ENCODE data around the gene ACP2.

ACP2 gene

DNA sequence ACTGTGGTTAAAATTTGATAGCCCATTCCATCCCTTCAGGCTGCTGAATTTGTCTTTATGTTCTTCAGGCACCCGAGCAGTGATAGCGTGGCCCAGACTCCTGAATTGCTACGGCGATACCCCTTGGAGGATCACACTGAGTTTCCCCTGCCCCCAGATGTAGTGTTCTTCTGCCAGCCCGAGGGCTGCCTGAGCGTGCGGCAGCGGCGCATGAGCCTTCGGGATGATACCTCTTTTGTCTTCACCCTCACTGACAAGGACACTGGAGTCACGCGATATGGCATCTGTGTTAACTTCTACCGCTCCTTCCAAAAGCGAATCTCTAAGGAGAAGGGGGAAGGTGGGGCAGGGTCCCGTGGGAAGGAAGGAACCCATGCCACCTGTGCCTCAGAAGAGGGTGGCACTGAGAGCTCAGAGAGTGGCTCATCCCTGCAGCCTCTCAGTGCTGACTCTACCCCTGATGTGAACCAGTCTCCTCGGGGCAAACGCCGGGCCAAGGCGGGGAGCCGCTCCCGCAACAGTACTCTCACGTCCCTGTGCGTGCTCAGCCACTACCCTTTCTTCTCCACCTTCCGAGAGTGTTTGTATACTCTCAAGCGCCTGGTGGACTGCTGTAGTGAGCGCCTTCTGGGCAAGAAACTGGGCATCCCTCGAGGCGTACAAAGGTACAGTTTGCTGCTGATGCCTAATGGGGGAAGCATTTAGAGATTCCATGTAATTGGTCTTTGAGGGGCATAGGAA is 26.1 kb upstream of the ACP2 start:
- H3K9me3 Mint-ChIP-seq = no peaks in the 10 kb centered on the region
- intact Hi-C loops (cut with micrococcal nuclease) = loop anchor here (5.0 kb wide), 1 partner anchor 42 kb away; no protein-coding TSS in a partner anchor
- H3K27me3 Mint-ChIP-seq = no peaks in the 10 kb centered on the region
- H3K4me1 Mint-ChIP-seq (ENCODE audit: low read depth) = peaks cover 26% of the 10 kb centered on the region
- no peak overlapping the region for H3K27ac Mint-ChIP-seq
- H3K36me3 Mint-ChIP-seq (ENCODE audit: low read depth) = peaks cover 71% of the 10 kb centered on the region
- no peak overlapping the region for H3K4me3 Mint-ChIP-seq

DNA sequence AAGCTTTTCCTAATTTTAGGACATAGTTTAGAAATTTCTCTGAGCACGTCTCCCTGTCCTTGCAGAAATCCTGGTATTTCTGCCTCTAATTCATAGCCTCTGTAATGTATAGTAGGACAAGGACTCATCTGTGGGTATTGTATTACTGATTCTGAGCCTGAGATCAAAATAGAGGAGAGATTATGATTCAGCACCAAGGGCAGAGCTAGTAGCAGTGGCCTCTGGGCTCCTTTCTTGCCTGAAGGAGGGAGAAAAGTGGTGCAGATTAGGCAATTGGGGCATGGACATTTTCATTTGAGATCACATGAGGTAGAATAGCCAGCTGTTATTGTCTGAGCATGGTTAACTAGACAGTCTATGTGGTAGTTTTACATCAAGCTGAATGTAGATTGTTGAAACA is 24.1 kb upstream of the ACP2 start:
- no peaks in the 10 kb centered on the region for H3K27me3 Mint-ChIP-seq
- peaks cover 64% of the 10 kb centered on the region for H3K36me3 Mint-ChIP-seq (ENCODE audit: low read depth)
- intact Hi-C loops (cut with micrococcal nuclease) = loop anchor here (5.0 kb wide), 1 partner anchor 40 kb away; no protein-coding TSS in a partner anchor
- no peaks in the 10 kb centered on the region for H3K9me3 Mint-ChIP-seq
- H3K27ac Mint-ChIP-seq = no peak overlapping the region
- peaks cover 43% of the 10 kb centered on the region for H3K4me1 Mint-ChIP-seq (ENCODE audit: low read depth)
- no peak overlapping the region for H3K4me3 Mint-ChIP-seq

DNA sequence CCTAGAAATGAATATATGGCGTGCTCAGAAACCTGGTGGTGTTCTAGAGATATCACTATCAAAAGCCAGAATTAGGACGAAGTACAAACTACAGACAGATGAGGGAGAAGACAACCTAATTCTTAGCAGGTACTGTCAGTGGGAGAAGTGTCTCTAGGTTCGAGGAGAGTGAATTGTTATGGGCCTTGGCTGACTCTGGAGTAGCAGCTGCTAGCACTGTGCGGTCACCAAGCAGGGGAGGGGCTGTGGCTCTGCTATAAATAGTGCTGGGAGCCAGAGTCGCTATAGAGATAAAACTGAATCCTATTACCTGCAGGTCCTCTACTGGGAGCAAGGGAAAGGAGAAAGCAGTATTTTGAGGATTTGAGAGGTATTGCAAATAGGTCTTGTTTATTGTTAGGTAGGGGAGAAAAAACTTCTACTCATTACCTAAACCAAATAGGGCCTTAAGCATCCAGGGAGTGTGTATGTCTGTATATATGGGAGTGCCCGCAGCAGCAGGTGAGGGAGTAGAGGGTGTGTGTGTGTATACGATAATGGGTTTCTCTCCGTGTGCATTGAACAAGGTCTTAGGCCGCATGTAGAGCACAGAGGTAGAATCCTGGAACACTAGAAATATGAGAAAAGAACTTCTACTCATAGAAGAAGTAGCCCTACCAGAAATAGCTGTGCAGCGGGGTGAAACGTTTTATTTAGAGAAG is 23.5 kb upstream of the ACP2 start:
- no peaks in the 10 kb centered on the region for H3K9me3 Mint-ChIP-seq
- H3K27ac Mint-ChIP-seq = no peak overlapping the region
- no peak overlapping the region for H3K4me3 Mint-ChIP-seq
- H3K36me3 Mint-ChIP-seq (ENCODE audit: low read depth) = peaks cover 58% of the 10 kb centered on the region
- no peaks in the 10 kb centered on the region for H3K27me3 Mint-ChIP-seq
- peaks cover 48% of the 10 kb centered on the region for H3K4me1 Mint-ChIP-seq (ENCODE audit: low read depth)
- intact Hi-C loops (cut with micrococcal nuclease) = loop anchor here (5.0 kb wide), 1 partner anchor 40 kb away; no protein-coding TSS in a partner anchor

DNA sequence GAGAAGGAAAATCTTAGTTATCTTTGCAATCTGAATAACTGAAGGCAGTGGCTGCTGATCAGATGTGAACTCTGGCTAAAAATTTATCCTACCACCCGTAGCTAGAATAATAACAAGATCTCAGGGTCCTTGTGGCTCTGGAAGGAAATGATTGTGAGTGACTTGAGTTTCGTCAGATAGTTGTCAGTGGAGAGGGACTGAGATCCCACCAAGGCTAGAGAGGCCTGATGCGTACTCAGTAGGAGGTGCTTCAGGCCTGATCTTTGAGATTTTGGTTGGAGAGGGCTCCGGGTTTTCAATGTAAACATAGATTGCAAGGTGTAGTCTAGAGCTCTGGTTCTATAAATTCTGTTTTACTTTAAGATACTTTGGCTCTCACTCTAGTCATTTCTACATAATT is 22.7 kb upstream of the ACP2 start:
- intact Hi-C loops (cut with micrococcal nuclease) = loop anchor here (5.0 kb wide), 1 partner anchor 39 kb away; no protein-coding TSS in a partner anchor
- peak overlapping the region; percentile 93 for H3K27ac Mint-ChIP-seq
- peaks cover 56% of the 10 kb centered on the region for H3K36me3 Mint-ChIP-seq (ENCODE audit: low read depth)
- H3K9me3 Mint-ChIP-seq = no peaks in the 10 kb centered on the region
- peaks cover 48% of the 10 kb centered on the region for H3K4me1 Mint-ChIP-seq (ENCODE audit: low read depth)
- H3K4me3 Mint-ChIP-seq = peak overlapping the region; percentile 61
- no peaks in the 10 kb centered on the region for H3K27me3 Mint-ChIP-seq

DNA sequence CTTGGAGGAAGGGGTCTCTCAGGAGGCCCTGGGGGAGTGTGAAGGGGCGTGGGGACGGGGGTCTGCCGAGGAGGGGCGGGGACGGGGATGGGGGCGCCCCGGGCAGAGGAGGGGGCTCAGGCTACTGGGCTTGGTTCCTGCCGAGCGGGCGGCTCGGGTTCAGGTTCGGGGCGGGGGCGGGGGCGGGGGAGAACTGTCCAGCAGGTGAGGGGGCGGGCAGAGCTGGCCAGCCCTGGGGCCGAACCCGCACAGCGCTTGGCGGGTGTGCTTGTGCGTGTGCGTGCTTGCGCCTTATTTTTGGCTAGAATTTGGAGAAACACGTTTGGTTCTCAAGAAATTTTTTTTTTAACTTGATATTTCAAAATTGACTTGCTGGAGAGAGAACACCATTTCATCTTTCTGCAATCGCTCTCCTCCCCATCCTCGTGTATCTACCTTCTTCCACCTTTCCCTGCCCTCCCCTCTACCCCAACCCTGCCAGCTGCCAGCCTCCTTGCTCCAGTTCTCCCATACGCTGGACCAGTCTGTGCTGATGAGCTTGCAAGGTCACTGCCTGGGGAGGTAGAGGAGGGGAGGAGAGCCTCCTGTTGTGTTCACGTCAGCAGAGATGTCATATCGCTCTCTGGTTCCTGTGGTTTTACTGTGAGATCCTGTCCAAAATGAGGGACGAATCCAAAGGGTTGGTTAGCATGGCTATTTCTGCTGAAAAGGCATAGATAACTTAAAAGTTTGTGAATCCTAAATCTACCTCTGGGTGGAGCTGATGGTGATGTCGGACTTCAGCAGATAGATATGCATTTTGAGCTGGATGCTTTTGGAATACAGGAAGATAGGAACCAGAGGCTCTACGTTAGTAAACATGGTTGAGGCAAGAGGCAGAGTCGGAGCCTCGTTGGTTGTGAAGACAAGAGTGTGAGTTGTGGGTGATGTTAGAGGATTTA is 22.0 kb upstream of the ACP2 start:
- H3K9me3 Mint-ChIP-seq = no peaks in the 10 kb centered on the region
- no peaks in the 10 kb centered on the region for H3K27me3 Mint-ChIP-seq
- peaks cover 49% of the 10 kb centered on the region for H3K36me3 Mint-ChIP-seq (ENCODE audit: low read depth)
- H3K27ac Mint-ChIP-seq = peak overlapping the region; percentile 93
- intact Hi-C loops (cut with micrococcal nuclease) = loop anchor here (5.0 kb wide), 1 partner anchor 38 kb away; no protein-coding TSS in a partner anchor
- H3K4me3 Mint-ChIP-seq = peak overlapping the region; percentile 93
- peaks cover 48% of the 10 kb centered on the region for H3K4me1 Mint-ChIP-seq (ENCODE audit: low read depth)

DNA sequence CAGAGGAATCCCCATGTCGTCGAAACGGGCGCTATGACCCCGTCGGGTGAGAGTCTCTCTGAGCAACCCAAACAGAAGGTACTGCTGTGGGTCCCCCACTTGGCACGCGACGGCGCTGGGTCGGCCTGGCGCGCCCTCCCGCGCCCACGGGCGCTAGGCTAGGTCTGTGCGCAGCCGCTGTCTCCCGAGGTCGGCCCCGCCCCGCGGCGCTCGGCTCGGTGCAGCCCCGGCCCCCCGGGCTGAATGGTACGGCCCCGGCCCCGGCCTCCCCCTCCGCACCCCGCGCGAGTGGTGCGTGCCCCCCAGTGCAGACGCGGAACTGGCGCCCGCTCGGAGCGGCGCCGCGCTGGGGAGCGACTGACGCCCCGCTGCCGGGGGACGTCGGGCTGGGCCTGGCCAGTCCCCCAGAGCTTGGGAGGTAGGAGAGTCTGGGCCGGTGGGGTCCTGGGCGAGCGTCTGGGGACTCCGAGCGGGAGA is 21.3 kb upstream of the ACP2 start, which contains the start of gene MADD:
Gene MADD (plus strand): TSS at position 305 of the 477 bp plus-strand sequence.
- peaks cover 48% of the 10 kb centered on the region for H3K4me1 Mint-ChIP-seq (ENCODE audit: low read depth)
- peak within 1 kb of the TSS; percentile 93 for H3K27ac Mint-ChIP-seq
- intact Hi-C loops (cut with micrococcal nuclease) = loop anchor here (1.0 to 5.0 kb wide), 4 partner anchors 25 to 93 kb away; partner anchors contain the start of gene DDB2

DNA sequence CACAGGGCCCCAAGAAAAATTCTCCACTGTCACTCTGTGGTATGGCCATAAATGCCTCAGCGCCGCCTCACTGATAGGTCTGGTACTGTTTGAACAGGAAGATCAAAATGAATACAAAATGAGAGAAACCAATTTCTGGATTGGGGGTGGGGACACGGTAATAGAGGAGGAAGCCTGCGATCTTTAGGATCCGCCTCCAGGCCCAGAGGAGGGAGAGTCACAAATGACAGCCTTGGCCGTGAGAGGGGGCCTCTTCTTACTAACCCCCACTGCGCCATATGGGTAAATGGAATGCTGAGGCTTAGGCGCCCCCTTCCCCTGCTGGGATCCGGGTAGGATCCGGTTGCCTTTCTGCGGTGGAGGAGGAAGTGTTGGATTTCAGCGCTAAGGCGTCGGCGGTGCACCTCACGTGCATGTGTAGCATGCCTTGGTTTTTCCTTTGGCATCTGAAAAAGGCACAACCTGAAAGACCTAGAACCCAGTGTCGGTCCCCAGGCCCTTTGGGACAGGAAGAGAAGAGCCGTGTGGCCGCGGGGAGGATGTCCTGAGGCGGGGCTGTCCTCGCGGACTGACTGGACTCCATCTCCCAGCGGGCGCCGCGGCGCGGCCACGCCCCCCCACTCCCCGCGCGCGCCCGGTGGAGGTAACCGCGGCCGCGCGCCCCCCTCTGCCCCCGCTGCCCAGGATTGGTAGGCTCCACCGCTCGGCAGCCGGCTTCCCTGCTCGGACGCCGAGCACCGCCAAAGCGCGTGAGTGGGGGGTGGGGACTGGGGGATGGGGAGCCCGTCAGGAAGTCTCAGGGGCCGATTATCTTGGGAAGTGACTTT is 20.6 kb upstream of the ACP2 start:
- H3K36me3 Mint-ChIP-seq (ENCODE audit: low read depth) = peaks cover 35% of the 10 kb centered on the region
- H3K27me3 Mint-ChIP-seq = no peaks in the 10 kb centered on the region
- peak overlapping the region; percentile 93 for H3K27ac Mint-ChIP-seq
- intact Hi-C loops (cut with micrococcal nuclease) = loop anchor here (1.0 kb wide), 3 partner anchors 24 to 92 kb away; partner anchors contain the start of gene DDB2
- peak overlapping the region; percentile 93 for H3K4me3 Mint-ChIP-seq
- no peaks in the 10 kb centered on the region for H3K9me3 Mint-ChIP-seq
- H3K4me1 Mint-ChIP-seq (ENCODE audit: low read depth) = peaks cover 52% of the 10 kb centered on the region

More for the DNA sequence above, 21.3 kb upstream of the ACP2 start, which contains the start of gene MADD:
- no peaks in the 10 kb centered on the region for H3K9me3 Mint-ChIP-seq
- peak within 1 kb of the TSS; percentile 93 for H3K4me3 Mint-ChIP-seq
- no peaks in the 10 kb centered on the region for H3K27me3 Mint-ChIP-seq
- H3K36me3 Mint-ChIP-seq (ENCODE audit: low read depth) = peaks cover 42% of the 10 kb centered on the region

DNA sequence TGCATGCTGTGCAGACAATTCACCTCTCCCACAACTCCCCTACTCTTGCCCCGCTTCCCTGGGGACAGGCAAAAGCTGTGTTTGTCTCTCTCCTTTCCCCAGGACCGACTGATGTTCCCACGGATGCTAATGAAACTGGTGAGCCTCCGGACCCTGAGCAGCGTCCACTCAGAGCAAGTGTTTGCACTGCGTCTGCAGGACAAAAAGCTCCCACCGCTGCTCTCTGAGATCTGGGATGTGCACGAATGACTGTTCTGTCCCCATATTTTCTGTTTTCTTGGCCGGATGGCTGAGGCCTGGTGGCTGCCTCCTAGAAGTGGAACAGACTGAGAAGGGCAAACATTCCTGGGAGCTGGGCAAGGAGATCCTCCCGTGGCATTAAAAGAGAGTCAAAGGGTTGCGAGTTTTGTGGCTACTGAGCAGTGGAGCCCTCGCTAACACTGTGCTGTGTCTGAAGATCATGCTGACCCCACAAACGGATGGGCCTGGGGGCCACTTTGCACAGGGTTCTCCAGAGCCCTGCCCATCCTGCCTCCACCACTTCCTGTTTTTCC is 19.9 kb upstream of the ACP2 start:
- intact Hi-C loops (cut with micrococcal nuclease) = loop anchor here (1.0 kb wide), 3 partner anchors 23 to 91 kb away; partner anchors contain the start of gene DDB2
- Mint-ChIP-seq H3K9me3 (no peaks in the 10 kb centered on the region), H3K4me1 (ENCODE audit: low read depth) (peaks cover 52% of the 10 kb centered on the region), H3K36me3 (ENCODE audit: low read depth) (peaks cover 34% of the 10 kb centered on the region), H3K27ac (peak overlapping the region; percentile 93), H3K27me3 (no peaks in the 10 kb centered on the region), H3K4me3 (peak overlapping the region; percentile 93)

DNA sequence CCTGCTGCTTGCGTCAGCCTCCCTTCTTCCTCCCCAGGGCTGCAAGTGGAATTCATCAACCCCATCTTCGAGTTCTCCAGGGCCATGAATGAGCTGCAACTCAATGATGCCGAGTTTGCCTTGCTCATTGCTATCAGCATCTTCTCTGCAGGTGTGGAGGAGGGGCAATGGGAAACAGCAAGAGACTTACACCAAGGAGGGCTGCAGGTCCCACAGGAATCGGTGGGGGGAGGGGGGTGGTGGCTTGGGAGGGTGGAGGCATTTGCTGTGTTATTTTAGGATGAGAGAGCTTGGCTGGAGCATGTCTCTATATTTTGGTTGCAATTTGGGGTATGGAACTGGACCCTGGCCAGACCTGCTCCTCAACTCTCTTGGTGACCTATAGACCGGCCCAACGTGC is 19.3 kb upstream of the ACP2 start:
- Mint-ChIP-seq H3K27ac (peak overlapping the region; percentile 93), H3K4me1 (ENCODE audit: low read depth) (peaks cover 51% of the 10 kb centered on the region), H3K4me3 (no peak overlapping the region), H3K9me3 (no peaks in the 10 kb centered on the region), H3K27me3 (no peaks in the 10 kb centered on the region), H3K36me3 (ENCODE audit: low read depth) (peaks cover 35% of the 10 kb centered on the region)
- intact Hi-C loops (cut with micrococcal nuclease) = no loop called here

DNA sequence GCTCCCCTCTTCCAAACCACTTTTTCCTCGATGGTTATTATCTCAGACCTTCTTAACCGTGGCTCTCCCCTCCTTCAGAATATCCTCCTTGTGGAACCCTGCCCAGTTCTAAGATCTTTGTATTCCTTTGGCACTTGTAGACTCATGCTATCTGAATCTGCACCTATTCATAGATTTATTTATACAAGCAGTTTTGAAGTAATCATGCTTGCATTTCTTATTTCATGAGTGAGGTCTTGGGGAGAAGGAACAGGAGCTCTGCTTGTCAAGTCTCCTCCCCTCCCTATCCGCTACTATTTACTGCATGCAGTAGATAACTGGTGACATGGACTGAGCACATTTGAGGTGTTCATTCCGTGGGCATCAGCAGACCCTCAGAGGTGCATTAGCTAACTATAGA is 15.9 kb upstream of the ACP2 start:
- Mint-ChIP-seq H3K9me3 (no peaks in the 10 kb centered on the region), H3K4me3 (no peak overlapping the region), H3K27ac (no peak overlapping the region), H3K27me3 (no peaks in the 10 kb centered on the region), H3K4me1 (ENCODE audit: low read depth) (peaks cover 31% of the 10 kb centered on the region), H3K36me3 (ENCODE audit: low read depth) (peaks cover 52% of the 10 kb centered on the region)
- intact Hi-C loops (cut with micrococcal nuclease) = no loop called here

DNA sequence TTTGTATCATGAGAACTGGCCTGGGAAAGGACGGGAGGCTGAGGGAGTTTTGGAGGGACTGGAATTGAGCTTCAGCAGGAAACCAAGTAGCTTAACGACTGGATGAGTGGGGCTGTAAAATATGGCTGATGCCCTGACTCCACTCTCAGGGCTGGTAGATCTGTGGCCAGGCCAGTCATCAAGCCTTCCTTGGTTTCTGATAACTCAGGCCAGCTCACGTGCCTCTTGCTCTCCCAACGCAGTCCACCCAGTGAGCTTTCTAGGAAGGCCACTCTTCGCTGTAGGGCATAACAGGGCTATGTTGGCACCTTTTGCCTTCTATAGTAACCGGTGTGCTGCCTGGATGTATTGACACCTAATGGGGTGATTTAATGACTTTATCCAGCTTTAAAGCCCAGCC is 15.5 kb upstream of the ACP2 start:
- H3K4me1 Mint-ChIP-seq (ENCODE audit: low read depth) = peaks cover 32% of the 10 kb centered on the region
- peaks cover 49% of the 10 kb centered on the region for H3K36me3 Mint-ChIP-seq (ENCODE audit: low read depth)
- H3K27ac Mint-ChIP-seq = no peak overlapping the region
- H3K27me3 Mint-ChIP-seq = no peaks in the 10 kb centered on the region
- no peak overlapping the region for H3K4me3 Mint-ChIP-seq
- intact Hi-C loops (cut with micrococcal nuclease) = no loop called here
- H3K9me3 Mint-ChIP-seq = no peaks in the 10 kb centered on the region

DNA sequence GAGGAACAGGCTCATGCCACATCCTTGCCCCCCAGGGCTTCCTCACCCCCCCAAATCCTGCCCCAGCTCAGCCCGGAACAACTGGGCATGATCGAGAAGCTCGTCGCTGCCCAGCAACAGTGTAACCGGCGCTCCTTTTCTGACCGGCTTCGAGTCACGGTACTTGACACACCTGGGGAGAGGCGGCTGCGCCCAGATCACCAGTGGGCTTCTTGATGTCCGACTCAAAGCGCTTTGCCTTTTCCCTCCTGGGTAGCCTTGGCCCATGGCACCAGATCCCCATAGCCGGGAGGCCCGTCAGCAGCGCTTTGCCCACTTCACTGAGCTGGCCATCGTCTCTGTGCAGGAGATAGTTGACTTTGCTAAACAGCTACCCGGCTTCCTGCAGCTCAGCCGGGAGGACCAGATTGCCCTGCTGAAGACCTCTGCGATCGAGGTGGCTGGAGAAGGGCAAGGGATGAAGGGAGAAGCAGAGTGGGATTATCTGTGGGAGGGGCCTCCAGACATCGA is 12.7 kb upstream of the ACP2 start:
- Mint-ChIP-seq H3K36me3 (ENCODE audit: low read depth) (peaks cover 41% of the 10 kb centered on the region), H3K4me3 (no peak overlapping the region), H3K27me3 (no peaks in the 10 kb centered on the region), H3K4me1 (ENCODE audit: low read depth) (peaks cover 32% of the 10 kb centered on the region), H3K27ac (no peak overlapping the region), H3K9me3 (no peaks in the 10 kb centered on the region)
- intact Hi-C loops (cut with micrococcal nuclease) = no loop called here
